HG02623 (cell line): ENCODE measurements around the gene GLYATL3.
A peak's percentile ranks its signal among the peaks of the same experiment; 100 is the strongest.
"Not testable (repeated sequence)": the region's sequence is repeated elsewhere in the genome, so short reads cannot be mapped to it uniquely, and the experiment has no call there.

Experiments used
- ATAC-seq: cut with Tn5 transposase; IDR thresholded peaks from one replicate; pipeline ENCODE4 v1.9.1; 2021; ENCODE audit warnings: moderate library complexity; ENCODE audit not compliant: unreplicated experiment

GLYATL3 gene

DNA sequence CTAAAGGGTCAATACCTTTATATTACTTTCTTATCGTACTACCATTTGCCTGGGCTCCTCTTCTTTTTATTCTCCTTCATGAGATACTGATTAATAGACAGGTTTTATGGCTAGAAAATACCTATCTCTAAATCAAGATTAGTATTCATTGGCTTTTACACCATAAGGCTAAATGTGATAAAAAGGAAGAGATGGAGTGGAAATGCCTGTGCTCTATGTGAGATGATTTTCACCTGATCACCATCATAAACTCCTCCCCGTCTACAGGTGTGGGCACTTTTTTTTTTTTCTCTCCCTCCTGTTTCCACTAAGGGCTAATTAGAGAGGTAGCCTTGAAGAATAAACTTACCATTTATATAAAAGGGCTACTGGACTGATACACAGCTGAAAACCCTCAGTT lies at the start of gene GLYATL3:
GLYATL3 (plus strand) TSS at position 301 of the 400 bp plus-strand sequence. CDS start 12,068 bp downstream, outside the sequence.
- ATAC-seq: no peak

DNA sequence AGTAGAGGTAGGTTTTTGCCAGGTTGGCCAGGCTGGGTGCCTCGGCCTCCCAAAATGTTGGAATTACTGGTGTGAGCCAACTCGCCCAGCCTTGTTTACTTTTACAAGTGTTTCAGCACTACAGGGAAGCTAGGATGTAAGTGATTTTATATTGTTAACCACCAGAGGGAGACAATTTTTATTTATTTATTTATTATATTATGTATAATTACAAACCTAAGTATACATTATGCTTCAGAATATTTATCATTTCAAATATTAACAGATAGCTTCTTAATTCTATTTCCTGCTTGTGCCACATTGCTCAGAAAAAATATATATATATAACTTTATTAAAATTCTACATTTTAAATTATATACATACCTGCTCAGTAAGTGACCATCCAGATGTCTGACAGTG lies 46.5 kb upstream of the GLYATL3 start:
- ATAC-seq: no peak

DNA sequence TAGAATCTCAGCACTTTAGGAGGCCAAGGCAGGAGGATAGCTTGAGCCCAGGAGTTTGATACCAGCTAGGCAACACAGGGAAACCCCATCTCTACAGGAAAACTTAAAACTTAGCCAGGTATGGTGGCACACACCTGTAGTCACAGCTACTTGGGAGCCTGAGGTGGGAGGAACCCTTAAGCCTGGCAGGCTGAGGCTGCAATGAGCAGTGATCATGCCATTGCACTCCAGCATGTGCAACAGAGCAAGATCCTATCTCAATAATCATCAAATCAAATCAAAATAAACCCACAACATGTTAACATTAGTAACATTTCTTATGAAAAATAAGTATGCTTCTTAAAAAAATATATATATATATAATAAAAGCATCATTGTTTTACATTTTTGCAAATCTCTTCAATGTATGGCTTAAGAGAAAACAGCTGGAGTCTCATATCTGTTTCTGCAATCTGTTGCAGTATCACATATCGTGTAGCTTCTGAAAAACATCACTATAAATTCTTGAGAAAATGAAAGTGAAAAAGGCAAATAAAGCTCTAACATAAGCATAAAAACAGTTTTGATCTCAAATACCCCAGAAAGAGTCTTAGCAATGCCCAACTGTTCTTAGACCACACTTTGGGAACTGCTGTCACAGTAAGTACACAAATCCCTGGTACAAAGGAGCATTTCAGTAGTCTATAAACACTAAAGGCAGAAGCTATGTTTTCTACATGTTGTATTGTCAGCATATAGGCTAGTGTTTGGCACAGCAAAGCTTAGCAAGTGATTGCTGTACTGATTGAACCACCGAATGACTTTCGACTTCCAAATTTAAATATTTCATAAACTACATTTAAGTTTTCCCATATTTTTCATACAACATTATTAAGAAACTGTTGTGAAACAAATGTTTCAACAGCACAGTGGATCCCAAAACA lies 44.7 kb upstream of the GLYATL3 start:
- peak; percentile 69 for ATAC-seq

DNA sequence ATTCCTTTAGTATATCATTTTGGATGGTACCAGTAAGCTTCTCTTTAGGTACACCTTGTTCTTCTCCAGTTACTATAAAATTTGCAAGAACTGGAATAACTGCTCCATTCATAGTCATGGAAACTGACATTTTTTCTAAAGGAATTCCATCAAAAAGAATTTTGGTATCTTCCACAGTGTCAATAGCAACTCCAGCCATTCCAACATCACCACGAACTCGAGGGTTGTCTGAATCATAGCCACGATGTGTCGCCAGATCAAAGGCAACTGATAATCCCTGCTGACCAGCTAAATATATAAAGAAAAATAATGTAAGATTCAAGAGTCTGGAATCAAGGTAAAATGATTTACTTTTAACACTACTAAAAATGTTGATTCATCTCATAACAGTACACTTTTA lies 42.0 kb upstream of the GLYATL3 start:
- no peak for ATAC-seq

DNA sequence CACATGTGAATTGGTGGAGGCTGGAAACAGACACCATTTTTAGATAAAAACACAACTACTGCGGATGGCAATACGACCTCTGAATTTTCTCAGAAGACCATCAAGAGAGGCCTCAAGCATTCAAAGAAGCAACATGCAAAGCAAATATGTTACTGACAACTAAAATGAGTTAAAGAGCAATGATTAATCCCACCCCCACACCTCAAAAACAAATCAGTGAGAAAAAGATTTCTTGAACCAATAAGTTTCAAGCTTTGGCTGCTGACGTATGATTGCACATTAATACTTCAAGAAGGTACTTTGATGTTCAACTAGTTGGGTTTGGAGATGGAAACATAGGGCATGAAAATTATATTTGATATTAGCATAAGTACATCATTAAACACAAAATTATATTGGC lies 37.7 kb upstream of the GLYATL3 start:
- no peak for ATAC-seq

DNA sequence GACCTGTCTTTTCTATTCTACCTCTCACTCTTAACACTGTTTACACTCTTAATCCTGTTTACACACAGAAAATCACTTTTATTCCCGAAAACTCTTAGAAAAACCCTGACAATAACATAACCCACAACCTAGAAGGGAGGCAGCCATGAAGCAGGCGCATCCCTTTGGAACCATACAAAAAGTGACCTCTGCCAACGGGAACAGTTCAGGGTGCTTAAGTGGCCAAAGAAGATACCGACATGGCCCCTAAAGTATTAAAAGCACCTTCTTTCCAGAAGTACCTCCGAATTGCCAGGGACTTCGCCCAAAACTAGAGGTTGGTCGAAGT lies 37.2 kb upstream of the GLYATL3 start:
- no peak for ATAC-seq

DNA sequence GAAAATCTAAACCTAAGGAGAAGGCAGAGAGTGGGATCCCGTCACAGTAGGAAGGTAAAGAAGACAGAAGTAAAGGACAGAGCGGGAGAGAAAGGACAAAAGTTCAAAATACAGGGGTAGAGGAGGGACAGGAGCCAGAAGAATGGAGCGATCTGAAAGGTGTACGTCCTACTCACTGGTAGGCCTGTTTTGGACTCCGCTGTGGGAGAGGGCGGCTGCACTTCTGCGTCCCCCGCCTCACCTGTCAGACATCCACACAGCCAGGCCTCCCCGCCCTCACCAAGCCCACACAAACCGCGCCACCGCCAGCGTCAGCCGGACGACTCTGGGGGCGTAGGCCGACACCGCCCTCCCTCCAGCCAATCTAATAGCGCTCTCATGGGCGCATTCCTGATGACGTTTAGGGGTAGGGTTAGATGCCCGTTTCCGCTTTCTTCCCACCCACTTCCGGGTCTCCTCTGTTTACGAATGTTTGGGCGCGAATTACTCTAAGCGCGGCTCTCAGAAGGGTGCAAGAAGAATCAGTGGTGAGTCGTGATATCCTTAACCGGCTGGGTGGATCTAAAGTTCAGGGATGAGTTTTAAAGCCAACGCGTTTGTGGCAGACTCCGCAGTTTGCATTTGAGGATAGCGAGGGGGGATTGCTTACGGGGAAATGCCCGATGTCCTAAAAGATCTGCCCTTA lies 36.7 kb upstream of the GLYATL3 start, which contains the start of the genes CENPQ and MMUT:
CENPQ (plus strand) TSS at position 444 of the 685 bp plus-strand sequence. CDS start 6,807 bp downstream, outside the sequence.
MMUT (minus strand) TSS at position 327 of the 685 bp plus-strand sequence. CDS start 3,787 bp downstream, outside the sequence.
- peak; percentile 99 for ATAC-seq

DNA sequence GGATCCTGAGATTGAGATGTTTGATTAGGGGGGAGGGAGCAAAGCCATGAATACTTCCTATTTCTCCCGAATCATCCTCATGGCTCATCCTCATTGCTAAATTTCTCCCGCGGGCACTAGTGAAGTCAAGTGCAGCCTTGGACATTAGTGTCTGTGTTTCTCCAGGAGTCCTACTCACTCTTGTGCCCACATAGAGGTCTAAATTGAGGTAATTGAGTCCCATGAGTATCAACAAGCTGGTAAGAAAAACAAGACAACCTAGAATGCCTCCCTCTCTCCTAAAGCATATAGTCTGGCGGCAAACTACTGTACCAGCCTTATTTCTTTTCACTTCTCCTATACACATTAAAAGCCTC lies 36.1 kb upstream of the GLYATL3 start:
- no peak for ATAC-seq

DNA sequence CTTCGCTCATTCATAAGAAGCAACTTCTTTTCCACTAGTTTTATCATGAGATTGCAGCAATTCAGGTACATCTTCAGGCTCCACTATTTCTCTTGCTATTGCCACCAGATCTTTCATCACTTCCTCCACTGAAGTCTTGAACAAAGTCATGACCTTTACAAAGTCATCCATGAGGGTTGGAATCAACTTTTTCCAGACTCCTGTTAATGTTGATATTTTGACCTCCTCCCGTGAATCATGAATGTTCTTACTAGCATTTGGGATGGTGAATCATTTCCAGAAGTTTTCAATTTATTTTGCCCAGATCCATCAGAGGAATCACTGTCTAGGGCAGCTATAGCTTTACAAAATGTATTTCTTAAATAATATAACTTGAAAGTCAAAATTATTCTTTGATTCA lies 35.0 kb upstream of the GLYATL3 start:
- no peak for ATAC-seq

DNA sequence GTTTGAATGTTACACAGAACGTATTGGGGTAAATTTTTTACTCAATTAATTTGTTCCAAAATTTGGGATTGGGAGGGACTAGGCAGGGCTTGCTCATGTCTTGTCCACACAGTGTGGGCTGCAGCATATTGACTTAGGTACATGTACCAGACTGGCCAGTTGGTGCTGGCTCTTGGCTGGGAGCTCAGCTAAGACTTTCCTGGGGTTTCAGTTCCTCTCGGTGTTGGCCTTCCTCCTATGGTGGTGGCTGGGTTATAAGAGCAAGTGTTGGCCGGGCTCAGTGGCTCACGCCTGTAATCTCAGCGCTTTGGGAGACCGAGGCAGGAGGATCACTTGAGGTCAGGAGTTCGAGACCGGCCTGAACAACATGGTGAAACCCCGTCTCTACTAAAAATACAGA lies 31.7 kb upstream of the GLYATL3 start:
- no peak for ATAC-seq

DNA sequence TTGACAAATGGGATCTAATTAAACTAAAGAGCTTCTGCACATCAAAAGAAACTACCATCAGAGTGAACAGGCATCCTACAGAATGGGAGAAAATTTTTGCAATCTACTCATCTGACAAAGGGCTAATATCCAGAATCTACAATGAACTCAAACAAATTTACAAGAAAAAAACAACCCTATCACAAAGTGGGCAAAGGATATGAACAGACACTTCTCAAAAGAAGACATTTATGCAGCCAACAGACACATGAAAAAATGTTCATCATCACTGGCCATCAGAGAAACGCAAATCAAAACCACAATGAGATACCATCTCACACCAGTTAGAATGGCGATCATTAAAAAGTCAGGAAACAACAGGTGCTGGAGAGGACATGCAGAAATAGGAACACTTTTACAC lies 23.2 kb upstream of the GLYATL3 start:
- not testable (repeated sequence) for ATAC-seq

DNA sequence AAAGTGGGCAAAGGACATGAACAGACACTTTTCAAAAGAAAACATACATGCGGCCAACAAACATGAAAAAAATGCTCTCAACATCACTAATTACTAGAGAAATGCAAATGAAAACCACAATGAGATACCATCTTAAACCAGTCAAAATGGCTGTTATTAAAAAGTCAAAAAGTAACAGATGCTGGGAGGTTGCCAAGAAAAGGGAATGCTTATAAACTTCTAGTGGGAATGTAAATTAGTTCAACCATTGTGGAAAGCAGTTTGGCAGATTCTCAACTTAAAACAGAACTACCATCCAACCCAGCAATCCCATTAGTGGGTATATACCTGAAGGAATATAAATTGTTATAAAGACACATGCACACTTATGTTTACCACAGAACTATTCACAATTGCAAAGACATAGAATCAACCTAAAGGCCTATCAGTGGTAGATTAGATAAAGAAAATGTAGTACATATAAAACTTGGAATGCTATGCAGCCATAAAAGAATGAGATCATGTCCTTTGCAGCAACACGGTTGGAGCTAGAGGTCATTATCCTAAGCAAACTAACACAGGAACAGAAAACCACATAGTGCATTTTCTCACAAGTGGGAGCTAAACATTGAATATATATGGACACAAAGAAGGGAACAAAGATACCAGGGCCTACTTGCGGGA lies 20.3 kb upstream of the GLYATL3 start:
- no peak for ATAC-seq

DNA sequence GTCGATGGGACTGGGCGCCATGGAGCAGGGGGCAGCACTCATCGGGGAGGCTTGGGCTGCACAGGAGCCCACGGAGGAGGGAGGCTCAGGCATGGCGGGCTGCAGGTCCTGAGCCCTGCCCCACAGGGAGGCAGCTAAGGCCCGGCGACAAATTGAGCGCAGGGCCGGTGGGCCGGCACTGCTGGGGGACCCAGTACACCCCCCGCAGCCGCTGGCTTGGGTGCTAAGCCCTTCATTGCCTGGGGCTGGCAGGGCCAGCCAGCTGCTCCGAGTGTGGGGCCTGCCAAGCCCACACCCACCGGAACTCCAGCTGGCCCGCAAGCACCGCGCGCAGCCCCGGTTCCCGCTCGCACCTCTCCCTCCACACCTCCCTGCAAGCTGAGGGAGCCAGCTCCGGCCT lies 17.9 kb upstream of the GLYATL3 start:
- not testable (repeated sequence) for ATAC-seq

DNA sequence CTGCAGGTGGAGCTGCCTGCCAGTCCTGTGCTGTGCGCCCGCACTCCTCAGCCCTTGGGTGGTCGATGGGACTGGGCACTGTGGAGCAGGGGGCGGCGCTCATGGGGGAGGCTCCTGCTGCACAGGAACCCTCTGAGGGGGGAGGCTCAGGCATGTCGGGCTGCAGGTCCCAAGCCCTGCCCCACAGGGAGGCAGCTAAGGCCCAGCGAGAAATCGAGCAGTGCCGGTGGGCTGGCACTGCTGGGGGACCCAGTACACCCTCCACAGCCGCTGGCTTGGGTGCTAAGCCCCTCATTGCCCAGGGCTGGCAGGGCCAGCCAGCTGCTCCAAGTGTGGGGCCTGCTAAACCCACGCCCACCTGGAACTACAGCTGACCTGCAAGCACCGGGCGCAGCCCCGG lies 16.3 kb upstream of the GLYATL3 start:
- ATAC-seq: not testable (repeated sequence)

DNA sequence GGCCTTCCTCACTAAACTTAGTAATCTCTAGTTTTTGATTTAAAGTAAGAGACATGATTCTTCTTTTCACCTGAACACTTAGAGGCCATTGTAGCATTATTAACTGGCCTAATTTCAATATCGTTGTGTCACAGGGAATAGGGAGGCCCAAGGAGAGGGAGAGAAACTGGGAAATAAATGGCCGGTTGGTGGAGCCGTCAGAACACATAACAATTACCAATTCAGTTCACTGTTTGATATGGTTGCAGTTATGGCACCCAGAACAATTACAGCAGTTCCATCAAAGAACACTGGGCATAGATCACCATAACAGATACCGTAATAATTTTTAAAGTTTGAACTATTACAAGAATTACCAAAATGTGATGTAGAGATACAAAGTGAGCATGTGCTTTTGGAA lies 9.1 kb upstream of the GLYATL3 start:
- no peak for ATAC-seq

DNA sequence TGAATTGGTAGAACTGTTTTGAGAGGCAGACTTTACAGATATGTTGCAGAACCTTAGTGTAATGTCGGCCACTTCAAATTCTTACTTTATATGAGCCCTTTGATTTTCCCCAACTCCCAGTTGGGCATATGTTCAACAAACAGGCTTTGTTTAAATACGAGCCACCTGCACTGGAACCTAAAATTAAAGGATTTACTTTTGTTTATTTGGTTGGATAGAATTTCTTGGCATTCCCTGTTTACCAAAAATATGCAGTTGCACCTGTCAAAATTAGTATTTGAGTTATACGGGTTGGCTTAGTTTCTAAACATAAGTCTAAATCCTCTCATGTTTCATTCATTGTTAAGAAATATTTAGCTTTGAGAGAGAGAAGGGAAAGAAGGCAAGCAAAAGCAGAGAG lies 2.4 kb upstream of the GLYATL3 start:
- no peak for ATAC-seq

DNA sequence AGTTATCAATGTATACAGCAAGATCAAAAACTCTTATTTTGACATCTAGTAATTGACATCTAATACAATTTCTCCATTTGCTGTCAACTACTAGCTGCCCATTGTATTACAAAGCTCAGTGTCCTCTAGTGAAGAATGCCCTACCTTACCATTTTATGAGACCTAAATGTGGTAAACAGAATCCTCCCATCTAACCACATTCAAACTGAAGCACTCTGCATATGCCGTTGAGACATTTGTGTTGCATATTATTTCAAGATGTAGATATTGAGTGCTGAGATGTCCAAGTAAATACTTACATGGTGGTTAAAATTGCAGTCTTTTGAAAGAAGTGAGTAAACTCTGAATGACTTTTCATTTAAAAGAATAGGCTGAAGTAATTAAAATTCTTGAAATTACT lies 597 bp upstream of the GLYATL3 start:
- ATAC-seq: no peak

DNA sequence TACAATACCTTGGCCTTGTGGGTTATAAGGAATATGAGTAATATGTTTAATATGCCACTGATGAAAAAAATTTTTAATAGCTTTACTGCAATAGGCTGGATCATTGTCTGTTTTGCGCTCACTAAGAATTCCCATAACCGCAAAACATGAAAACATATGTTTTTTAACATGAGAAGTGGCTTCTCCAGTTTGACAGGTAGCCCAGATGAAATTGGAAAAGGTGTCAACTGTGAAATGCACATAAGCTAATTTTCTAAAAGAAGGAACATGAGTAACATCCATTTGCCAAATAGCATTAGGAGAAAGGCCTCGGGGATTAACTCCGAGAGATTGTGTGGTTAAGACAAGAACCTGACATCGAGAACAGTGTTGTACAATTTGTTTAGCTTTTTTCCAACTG lies 4.9 kb downstream of the GLYATL3 start:
- ATAC-seq: no peak

DNA sequence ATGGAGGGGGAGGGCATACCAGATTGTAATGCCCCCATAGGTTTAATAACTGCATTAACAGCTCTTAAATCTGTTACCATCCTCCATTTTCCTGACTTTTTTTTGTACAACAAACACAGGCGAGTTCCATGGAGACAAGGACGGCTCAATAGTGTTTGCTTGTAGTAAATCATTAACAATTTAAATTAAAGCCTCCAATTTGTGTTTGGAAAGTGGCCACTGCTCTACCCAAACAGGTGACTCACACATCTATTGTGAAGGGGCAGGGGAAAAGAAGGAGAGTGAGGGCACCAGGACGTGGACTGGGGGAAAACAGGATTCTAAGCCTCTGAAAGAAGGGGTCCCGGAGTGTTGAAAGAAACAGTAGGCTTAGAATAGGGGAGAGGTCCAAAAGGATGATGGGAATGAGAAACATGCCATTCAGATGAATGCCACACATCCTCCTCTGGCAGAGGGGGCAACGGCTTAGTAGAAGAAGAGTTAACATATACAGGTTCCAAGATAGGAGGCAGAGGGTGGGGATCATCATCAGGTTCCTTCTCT lies 6.9 kb downstream of the GLYATL3 start:
- ATAC-seq: no peak

DNA sequence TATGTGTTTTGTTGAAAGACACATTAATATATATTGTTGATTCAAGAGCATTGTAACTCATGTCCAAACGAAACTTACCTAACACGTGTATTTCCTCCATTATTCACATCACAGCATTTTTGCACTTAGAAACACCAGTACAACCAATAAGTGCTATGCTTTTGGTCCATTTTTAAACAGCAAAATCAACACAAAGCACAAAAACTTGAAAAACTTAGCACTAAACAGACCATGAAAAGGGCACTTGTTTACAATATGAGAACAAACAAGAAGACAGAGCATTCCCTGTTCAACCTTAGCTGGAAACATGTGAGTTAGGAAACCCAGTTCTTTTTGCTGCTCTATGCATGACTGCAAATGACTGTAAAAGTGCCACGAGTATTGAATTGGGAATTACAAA lies 9.6 kb downstream of the GLYATL3 start:
- no peak for ATAC-seq
